Gastroesophageal sphincter (tissue), 4 donors: Measurements from ENCODE around the gene ARHGEF37. TPM values are rescaled to one million over a fixed set of nuclear protein-coding genes. Genes with fewer than 3 reads are reported as not detected.

Experiments
- ATAC-seq: fragments of 150-250 bp; one replicate; pipeline ENCODE4 v1.9.1; 2016; ENCODE audit warnings: mild to moderate bottlenecking, moderate library complexity
- H3K27ac ChIP-seq, 4 donors: fragments of 200-600 bp; sonication (generic) in 3 of 4; 1 replicate in 3 of 4; 2 replicates in 1 of 4; pipeline ENCODE4 v1.5.1; 2016 to 2019
- H3K27me3 ChIP-seq: fragments of 200-600 bp; sonication (generic); one replicate; pipeline ENCODE4 v1.5.1; 2019
- H3K36me3 ChIP-seq, 2 donors: fragments of 200-600 bp; sonication (generic); one replicate each; pipeline ENCODE4 v1.5.1; 2019; ENCODE audit warnings: control low read depth in 1 of 2
- H3K4me1 ChIP-seq, 3 donors: fragments of 200-600 bp; sonication (generic); 1 replicate in 2 of 3; 2 replicates in 1 of 3; pipeline ENCODE4 v1.5.1; 2016 to 2019; ENCODE audit warnings: control low read depth in 2 of 3
- H3K4me3 ChIP-seq, 2 donors: fragments of 200-600 bp; sonication (generic); one replicate each; pipeline ENCODE4 v1.5.1; 2019; ENCODE audit warnings: mild to moderate bottlenecking in 1 of 2, moderate library complexity in 1 of 2
- H3K9me3 ChIP-seq, 3 donors: fragments of 200-600 bp; sonication (generic); one replicate each; pipeline ENCODE4 v1.5.1; 2017 to 2019; ENCODE audit warnings: control low read depth in 2 of 3
- EP300 ChIP-seq: sonication (generic); formaldehyde crosslinking; IDR thresholded peaks from one replicate; pipeline ENCODE4 v1.6.1; 2017; ENCODE audit warnings: antibody characterized with exemption, mild to moderate bottlenecking
- POLR2A ChIP-seq, 2 donors: fragments of 450-650 bp; IDR thresholded peaks; one replicate each; pipeline ENCODE4 v1.6.1; 2017; ENCODE audit warnings: antibody characterized with exemption in 2 of 2, mild to moderate bottlenecking in 2 of 2, moderate library complexity in 1 of 2
- POLR2AphosphoS5 ChIP-seq: sonication (generic); formaldehyde crosslinking; IDR thresholded peaks from one replicate; pipeline ENCODE4 v1.6.1; 2017; ENCODE audit warnings: antibody characterized with exemption
- WGBS, 2 donors: methylation state at CpG; one replicate each; pipeline ENCODE4 v1.1.5; 2018; ENCODE audit warnings: low coverage in 1 of 2; 5-methylcytosine and 5-hydroxymethylcytosine counted together
- total RNA-seq, 4 donors: library from RNA; depleted of rRNA; stranded (reverse); fragments of >200 nt; gene quantifications; one replicate each; pipeline ENCODE4 v1.1.0, GENCODE V29; 2016
- TF ChIP-seq, protein P1 (sequence below), 4 experiments: fragments of 200-600 bp in 2 of 4; fragments of 450-650 bp in 2 of 4; sonication (generic) in 1 of 4; IDR thresholded peaks; one replicate each; pipeline ENCODE4 v1.5.1; 2017 to 2019; ENCODE audit warnings: antibody characterized with exemption in 4 of 4, mild to moderate bottlenecking in 2 of 4, moderate library complexity in 2 of 4

Gene ARHGEF37
- total RNA-seq, 4 donors from 2014 or later = 13.5 to 30.6 (median 20.1) TPM

- no peak overlapping the region for H3K27ac ChIP-seq
- no peak overlapping the region for H3K4me3 ChIP-seq
- H3K4me1 ChIP-seq = no peaks in the 10 kb centered on the region
- no peak for TF ChIP-seq POLR2A (IDR thresholded peaks at IDR 0.05)
- TF ChIP-seq, protein P1, sequence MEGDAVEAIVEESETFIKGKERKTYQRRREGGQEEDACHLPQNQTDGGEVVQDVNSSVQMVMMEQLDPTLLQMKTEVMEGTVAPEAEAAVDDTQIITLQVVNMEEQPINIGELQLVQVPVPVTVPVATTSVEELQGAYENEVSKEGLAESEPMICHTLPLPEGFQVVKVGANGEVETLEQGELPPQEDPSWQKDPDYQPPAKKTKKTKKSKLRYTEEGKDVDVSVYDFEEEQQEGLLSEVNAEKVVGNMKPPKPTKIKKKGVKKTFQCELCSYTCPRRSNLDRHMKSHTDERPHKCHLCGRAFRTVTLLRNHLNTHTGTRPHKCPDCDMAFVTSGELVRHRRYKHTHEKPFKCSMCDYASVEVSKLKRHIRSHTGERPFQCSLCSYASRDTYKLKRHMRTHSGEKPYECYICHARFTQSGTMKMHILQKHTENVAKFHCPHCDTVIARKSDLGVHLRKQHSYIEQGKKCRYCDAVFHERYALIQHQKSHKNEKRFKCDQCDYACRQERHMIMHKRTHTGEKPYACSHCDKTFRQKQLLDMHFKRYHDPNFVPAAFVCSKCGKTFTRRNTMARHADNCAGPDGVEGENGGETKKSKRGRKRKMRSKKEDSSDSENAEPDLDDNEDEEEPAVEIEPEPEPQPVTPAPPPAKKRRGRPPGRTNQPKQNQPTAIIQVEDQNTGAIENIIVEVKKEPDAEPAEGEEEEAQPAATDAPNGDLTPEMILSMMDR (IDR thresholded peaks at IDR 0.05) = no peak
- no peak for TF ChIP-seq EP300
- TF ChIP-seq POLR2AphosphoS5 = no peak
- peaks cover 0 to 8% (median 0%) of the 10 kb centered on the region in 3 donors for H3K9me3 ChIP-seq
- no peaks in the 10 kb centered on the region for H3K27me3 ChIP-seq
- no peaks in the 10 kb centered on the region for H3K36me3 ChIP-seq
- WGBS, 2 donors = 67% methylated on average over 1 of the region's 1 CpG; no CpG with 5 or more reads in 1 of the 2 donors
- no peak for ATAC-seq
Observed at GRCh38 chr5:149658299-149658698, 77.0 kb downstream of the ARHGEF37 start.

GRCh38 chr5:149664083-149664482, 82.8 kb downstream of the ARHGEF37 start:
- Histone ChIP-seq H3K9me3 (peaks cover 0 to 12% (median 0%) of the 10 kb centered on the region in 3 donors), H3K4me1 (no peaks in the 10 kb centered on the region), H3K36me3 (no peaks in the 10 kb centered on the region), H3K27me3 (no peaks in the 10 kb centered on the region), H3K4me3 (no peak overlapping the region), H3K27ac (no peak overlapping the region)
- TF ChIP-seq POLR2AphosphoS5 (no peak), EP300 (no peak), POLR2A (IDR thresholded peaks at IDR 0.05) (no peak)
- TF ChIP-seq, protein P1 (IDR thresholded peaks at IDR 0.05) = no peak
- 40 to 50% methylated on average over 1 of the region's 1 CpG for WGBS, 2 donors
- no peak for ATAC-seq

DNA sequence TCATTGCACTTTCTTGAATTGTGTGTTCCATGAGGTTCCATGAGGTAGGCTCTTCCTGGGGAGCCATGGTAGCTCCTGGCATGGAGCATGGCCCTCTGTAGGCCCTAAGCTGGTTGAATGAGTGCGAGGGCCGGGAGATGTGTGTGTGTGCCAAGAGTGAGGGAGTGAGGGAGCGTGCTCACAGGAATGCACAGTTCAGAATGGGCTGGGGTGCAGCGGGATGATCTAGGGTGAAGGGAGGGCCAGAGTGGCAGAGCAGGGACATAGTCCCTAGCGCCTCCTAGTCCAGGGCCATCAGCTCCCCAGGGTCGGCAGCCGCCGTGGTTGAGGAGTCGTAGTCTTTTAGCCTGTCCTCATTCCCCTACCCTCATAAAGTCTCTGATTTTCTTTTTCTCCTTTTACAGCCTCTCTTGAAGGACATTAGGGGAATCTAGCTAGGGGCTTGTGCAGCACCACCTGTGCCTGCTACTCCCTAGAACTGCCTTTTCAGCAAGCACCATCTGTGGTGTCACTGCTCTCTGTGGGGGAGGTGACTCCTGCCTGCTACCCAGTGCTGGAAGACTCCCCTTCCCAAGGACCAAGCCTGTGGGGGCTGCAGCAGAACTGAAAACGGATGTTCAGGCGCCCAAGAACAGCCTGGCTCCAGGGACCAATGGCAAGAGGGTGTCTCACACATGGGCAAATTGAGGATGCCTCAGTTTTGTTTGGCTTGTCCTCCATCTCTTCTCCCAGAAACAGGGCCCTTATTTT, 83.5 kb downstream of the ARHGEF37 start:
- Histone ChIP-seq H3K9me3 (peaks cover 0 to 12% (median 0%) of the 10 kb centered on the region in 3 donors), H3K4me3 (no peak overlapping the region), H3K27me3 (no peaks in the 10 kb centered on the region), H3K4me1 (no peaks in the 10 kb centered on the region), H3K36me3 (no peaks in the 10 kb centered on the region), H3K27ac (no peak overlapping the region)
- no peak for TF ChIP-seq POLR2AphosphoS5
- TF ChIP-seq EP300 = no peak
- no peak for TF ChIP-seq POLR2A (IDR thresholded peaks at IDR 0.05)
- TF ChIP-seq, protein P1 (IDR thresholded peaks at IDR 0.05) = no peak
- ATAC-seq = no peak
- WGBS, 2 donors = 85% methylated on average over 9 of the region's 11 CpGs; no CpG with 5 or more reads in 1 of the 2 donors

DNA sequence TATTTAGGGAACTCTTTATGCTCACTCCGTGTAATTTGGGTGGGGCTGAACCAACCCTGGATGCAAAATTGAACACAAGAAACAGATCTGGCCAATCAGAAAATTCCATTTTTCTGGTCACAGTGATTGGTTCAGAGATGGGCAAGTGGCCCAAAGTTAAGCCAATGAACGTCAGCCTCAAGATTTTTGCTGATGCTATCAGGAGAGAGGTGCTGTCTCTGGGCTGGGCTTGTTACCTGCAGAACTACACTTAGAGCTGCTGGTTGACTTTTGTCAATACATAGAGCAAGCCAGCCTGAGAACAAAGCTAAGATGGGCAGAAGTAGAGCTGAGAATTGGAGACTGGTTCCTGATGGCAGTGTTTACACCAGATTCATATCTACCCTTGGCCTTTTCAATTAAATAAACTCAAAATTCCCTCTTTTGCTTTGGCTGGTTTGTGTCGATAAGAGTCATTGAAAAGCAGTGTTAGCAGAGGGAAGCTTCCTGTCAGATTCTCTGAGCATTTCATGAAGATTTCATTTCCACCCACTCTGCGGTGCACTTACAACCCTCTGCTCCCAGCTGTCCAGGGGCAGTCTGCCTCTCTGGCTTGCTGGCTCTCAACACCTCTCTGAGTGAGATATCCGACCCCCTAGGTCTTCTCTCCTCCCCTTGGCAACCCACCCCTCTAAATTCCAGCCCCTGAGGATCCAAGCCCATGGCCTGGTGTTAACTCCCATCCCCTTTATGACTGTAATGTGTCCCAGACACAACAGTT, 84.3 kb downstream of the ARHGEF37 start:
- no peak for ATAC-seq
- no peak for TF ChIP-seq POLR2A (IDR thresholded peaks at IDR 0.05)
- H3K27ac ChIP-seq = no peak overlapping the region
- H3K4me3 ChIP-seq = no peak overlapping the region
- H3K36me3 ChIP-seq = no peaks in the 10 kb centered on the region
- H3K4me1 ChIP-seq = no peaks in the 10 kb centered on the region
- H3K9me3 ChIP-seq = peaks cover 0 to 12% (median 0%) of the 10 kb centered on the region in 3 donors
- H3K27me3 ChIP-seq = no peaks in the 10 kb centered on the region
- 66 to 94% methylated on average over 2 to 5 of the region's 5 CpGs for WGBS, 2 donors

DNA sequence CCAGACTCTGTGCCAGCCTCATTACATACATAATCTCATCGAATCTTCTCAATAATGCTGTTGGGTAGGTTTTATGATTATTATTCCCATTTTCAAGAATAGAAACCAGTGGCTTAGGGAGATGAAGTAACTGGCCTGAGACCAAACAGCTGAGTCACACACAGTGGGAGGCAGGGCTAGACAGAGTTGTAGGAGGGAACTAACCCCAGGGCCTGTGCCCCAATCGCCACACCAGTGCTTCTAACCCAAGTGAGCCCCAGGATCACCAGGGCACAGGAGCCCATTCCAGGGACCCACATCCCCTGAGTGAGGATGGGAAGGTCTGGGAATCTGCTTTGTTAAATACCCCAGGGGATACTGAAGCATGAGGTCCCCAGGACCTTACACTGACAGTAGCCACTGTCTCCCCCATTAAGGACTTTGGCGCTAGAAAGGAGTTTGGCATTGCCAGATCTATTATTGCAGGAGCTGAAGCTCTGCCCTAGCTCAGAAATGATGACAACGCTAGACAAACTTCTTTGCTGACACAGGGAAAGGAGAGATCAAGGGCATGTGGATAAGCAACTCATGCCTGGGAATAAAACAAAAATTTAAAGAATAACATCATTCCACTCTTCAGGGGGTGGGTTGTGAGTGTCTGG, 85.0 kb downstream of the ARHGEF37 start:
- Histone ChIP-seq H3K27ac (no peak overlapping the region), H3K27me3 (no peaks in the 10 kb centered on the region), H3K4me1 (no peaks in the 10 kb centered on the region), H3K9me3 (peaks cover 0 to 12% (median 0%) of the 10 kb centered on the region in 3 donors), H3K4me3 (no peak overlapping the region), H3K36me3 (no peaks in the 10 kb centered on the region)
- TF ChIP-seq POLR2A (IDR thresholded peaks at IDR 0.05) (no peak), EP300 (no peak), POLR2AphosphoS5 (no peak)
- TF ChIP-seq, protein P1 (IDR thresholded peaks at IDR 0.05) = no peak
- no peak for ATAC-seq
- WGBS, 2 donors = 72 to 85% methylated on average over 3 of the region's 4 CpGs
